8988T (cell line): ENCODE results near the gene MAP2K5.

ENCODE experiments used
- DNase-seq: peaks from one replicate; pipeline ENCODE4 v3.0.0; 2011

The MAP2K5 gene

GRCh38 chr15:67521783-67522568 lies 20.5 kb upstream of the MAP2K5 start:
- DNase-seq = no peak

- no peak for DNase-seq
Measured at GRCh38 chr15:67523330-67523729, 19.2 kb upstream of the MAP2K5 start.

GRCh38 chr15:67524235-67524634 lies 18.3 kb upstream of the MAP2K5 start:
- DNase-seq = no peak

- no peak for DNase-seq
Measured at GRCh38 chr15:67528513-67528912, 14.0 kb upstream of the MAP2K5 start.

GRCh38 chr15:67531379-67531914 lies 11.1 kb upstream of the MAP2K5 start:
- no peak for DNase-seq

GRCh38 chr15:67533873-67534272 lies 8.6 kb upstream of the MAP2K5 start:
- no peak for DNase-seq

GRCh38 chr15:67534360-67534759 lies 8.1 kb upstream of the MAP2K5 start:
- no peak for DNase-seq

- no peak for DNase-seq
Measured at GRCh38 chr15:67537771-67538170, 4.7 kb upstream of the MAP2K5 start.

GRCh38 chr15:67543348-67543718 lies 830 bp downstream of the MAP2K5 start:
- no peak for DNase-seq

- DNase-seq = no peak
Measured at GRCh38 chr15:67544475-67544874, 2.0 kb downstream of the MAP2K5 start.

GRCh38 chr15:67545864-67546263 lies 3.4 kb downstream of the MAP2K5 start:
- DNase-seq = no peak

GRCh38 chr15:67547064-67547463 lies 4.6 kb downstream of the MAP2K5 start:
- DNase-seq = no peak

GRCh38 chr15:67547836-67548235 lies 5.3 kb downstream of the MAP2K5 start:
- no peak for DNase-seq

GRCh38 chr15:67548236-67548852 lies 5.8 kb downstream of the MAP2K5 start:
- no peak for DNase-seq

GRCh38 chr15:67548862-67549651 lies 6.6 kb downstream of the MAP2K5 start:
- no peak for DNase-seq

GRCh38 chr15:67549736-67550135 lies 7.2 kb downstream of the MAP2K5 start:
- no peak for DNase-seq

GRCh38 chr15:67550522-67550921 lies 8.0 kb downstream of the MAP2K5 start:
- no peak for DNase-seq

GRCh38 chr15:67551207-67551743 lies 8.8 kb downstream of the MAP2K5 start:
- DNase-seq = no peak

- no peak for DNase-seq
Measured at GRCh38 chr15:67554580-67554979, 12.1 kb downstream of the MAP2K5 start.

GRCh38 chr15:67556976-67557570 lies 14.6 kb downstream of the MAP2K5 start:
- no peak for DNase-seq

- DNase-seq = no peak
Measured at GRCh38 chr15:67558502-67558901, 16.0 kb downstream of the MAP2K5 start.

GRCh38 chr15:67559158-67559557 lies 16.7 kb downstream of the MAP2K5 start:
- no peak for DNase-seq

GRCh38 chr15:67559576-67559975 lies 17.1 kb downstream of the MAP2K5 start:
- no peak for DNase-seq
